HL-60/S4 (cell line): Measurements from ENCODE around the gene FLNB.

Source experiments
- in situ Hi-C: fragments of 300-500 bp; cut with MboI; formaldehyde crosslinking; loops from 2 replicates; pipeline ENCODE4 v1.14.3; 2022; ENCODE audit warnings: low sequenced_read_pairs

Gene FLNB

GRCh38 chr3:58102390-58102750 lies 94.1 kb downstream of the FLNB start:
- in situ Hi-C loops, result no loop called here

DNA sequence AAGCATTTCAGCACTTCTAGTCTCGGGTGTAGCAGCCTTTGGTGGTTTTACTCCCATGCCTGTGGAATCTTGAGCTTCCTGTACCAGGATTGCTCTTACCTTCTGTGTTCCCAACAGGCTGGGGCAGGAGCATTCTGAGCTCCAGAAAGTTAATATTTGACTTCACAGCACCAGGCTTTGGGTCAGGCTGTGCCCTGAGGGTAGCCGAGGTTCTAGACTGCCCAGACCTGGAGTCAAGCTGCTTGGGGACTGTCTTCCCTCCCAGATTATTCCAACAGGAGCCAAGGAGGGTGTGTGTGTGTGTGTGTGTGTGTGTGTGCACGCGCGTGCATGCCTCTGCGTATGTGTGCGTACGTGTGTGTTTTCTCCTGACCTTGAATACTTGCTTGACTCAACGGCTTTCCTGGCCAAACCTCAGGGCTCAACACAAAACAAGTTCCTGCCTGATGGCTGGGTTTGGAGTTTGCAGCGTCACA lies 94.8 kb downstream of the FLNB start:
- in situ Hi-C loops, result no loop called here

DNA sequence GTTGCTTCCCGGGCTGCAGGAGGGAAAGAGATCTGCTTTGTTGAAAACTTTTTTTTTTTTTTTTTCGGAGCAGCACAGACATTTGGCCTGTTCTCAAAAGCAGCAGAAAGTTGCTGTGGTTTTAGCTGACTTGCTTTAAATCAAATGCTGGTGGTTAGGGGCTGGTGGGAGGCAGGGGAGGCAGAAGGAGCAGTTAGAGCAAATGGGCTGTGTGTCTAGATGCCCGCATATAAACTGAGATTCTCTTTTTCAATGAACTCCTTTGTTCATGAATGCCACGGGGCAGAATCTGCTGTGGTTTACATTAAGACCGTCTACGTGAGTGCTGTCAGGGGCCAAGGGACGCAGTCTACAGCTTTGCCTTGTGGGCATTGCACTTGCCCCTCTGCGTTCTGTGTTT lies 95.9 kb downstream of the FLNB start:
- in situ Hi-C loops, result no loop called here

- in situ Hi-C loops, result no loop called here
Measured at GRCh38 chr3:58104712-58105111, 96.5 kb downstream of the FLNB start.

DNA sequence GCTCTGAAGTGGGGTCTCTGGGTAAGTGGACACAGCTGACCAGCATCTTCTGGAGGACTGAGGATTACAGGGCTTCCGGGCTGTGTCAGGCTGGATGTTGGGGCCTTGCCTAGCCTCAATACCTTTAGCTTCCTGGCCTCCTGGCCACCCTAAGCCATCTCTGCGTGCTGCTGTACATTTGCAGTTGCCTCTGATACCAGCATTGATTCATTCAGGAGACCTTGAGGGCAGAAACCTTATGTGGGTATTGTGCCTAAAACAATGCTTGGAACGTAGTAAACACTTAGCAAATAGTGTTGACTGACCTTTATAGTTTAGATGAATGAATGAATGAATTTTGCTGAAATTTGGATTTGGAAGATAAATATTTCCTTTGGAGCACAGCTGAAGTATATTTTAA lies 97.0 kb downstream of the FLNB start:
- in situ Hi-C loops, result no loop called here

DNA sequence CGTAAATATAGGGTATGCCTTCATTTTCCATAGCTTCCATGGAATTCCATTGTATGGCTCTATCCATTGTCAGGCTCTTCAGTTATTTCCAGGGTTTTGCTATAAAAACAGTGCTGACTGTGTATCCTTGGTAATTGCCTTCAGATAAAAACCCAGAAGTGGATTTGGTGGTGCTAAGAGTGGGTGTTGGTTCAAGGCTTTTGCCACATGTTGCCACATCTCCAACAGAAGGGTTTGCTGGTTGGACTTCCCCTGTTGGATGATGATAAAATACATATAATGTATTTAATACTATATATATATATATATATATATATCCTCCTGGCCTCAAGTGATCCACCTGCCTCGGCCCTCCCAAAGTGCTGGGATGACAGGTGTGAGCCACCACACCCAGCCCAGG lies 97.8 kb downstream of the FLNB start:
- in situ Hi-C loops, result no loop called here

DNA sequence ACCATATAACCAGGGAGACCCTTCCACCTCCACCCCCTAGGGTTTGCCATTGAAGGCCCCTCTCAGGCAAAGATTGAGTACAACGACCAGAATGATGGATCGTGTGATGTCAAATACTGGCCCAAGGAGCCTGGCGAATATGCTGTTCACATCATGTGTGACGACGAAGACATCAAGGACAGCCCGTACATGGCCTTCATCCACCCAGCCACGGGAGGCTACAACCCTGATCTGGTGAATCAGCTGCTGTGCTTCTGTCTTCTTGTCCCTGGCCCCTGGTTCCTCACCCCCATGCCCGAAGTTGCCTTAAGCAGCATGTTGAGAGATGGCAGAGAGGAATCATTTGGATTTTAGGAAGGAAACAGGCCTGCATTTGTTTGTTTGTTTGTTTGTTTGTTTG lies 98.4 kb downstream of the FLNB start:
- in situ Hi-C loops, result no loop called here

GRCh38 chr3:58107597-58107996 lies 99.4 kb downstream of the FLNB start:
- in situ Hi-C loops, result no loop called here

DNA sequence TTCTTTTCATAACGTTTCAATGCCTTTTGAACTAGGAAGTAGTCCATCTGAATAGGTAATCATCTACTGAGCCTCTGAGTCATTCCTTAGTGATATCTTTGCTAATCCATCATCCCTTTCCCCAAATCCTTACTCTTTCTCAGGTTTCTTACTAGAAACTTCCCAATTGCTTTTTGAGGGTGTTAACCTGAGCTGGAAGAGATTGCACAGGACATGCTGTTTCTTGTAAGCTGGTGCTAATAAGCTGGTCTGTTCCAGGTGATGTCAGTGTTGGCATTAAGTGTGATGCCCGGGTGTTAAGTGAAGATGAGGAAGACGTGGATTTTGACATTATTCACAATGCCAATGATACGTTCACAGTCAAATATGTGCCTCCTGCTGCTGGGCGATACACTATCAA lies 101.5 kb downstream of the FLNB start:
- in situ Hi-C loops, result no loop called here

DNA sequence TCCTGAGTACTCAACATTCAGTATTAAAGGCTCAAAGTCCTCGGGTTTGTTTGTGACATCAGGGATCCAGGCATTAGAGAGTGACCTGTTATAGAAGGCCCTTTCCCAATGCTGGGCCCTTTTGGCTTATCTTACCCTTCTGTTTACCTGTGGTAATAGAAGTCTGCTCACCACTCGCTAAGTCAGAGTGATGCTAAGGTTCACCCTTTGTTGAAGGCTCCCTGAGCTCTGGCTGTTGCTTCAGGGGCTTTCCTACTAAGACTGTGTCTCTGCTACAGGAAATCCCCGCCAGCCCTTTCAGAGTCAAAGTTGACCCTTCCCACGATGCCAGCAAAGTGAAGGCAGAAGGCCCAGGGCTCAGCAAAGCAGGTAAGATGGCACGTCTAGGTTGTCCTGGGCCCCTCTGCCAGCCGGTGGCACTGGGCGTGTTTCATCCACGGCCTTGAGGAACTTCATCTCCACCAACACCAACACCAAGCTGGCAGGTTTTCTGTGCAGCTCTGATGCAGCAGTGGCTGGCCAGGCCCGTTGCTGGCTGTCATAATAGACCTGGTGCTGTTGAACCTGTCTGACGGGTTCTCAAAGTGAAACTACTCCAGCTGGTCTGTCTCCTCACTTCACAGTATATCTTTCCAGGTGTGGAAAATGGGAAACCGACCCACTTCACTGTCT lies 103.4 kb downstream of the FLNB start:
- in situ Hi-C loops, result no loop called here

DNA sequence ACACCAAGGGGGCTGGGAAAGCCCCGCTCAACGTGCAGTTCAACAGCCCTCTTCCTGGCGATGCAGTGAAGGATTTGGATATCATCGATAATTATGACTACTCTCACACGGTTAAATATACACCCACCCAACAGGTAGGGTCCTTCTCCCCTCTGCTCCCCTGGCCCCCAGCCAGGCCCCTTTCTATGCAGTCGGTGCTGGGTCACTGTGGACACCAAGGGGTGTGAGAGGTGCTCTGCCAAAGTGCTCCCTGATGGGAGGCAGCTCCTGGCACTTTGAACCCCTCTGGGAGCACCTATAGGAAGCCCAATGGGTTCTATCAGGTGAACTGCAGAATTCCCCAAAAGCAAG lies 103.9 kb downstream of the FLNB start:
- in situ Hi-C loops, result no loop called here

- in situ Hi-C loops, result no loop called here
Measured at GRCh38 chr3:58115175-58115574, 107.0 kb downstream of the FLNB start.

DNA sequence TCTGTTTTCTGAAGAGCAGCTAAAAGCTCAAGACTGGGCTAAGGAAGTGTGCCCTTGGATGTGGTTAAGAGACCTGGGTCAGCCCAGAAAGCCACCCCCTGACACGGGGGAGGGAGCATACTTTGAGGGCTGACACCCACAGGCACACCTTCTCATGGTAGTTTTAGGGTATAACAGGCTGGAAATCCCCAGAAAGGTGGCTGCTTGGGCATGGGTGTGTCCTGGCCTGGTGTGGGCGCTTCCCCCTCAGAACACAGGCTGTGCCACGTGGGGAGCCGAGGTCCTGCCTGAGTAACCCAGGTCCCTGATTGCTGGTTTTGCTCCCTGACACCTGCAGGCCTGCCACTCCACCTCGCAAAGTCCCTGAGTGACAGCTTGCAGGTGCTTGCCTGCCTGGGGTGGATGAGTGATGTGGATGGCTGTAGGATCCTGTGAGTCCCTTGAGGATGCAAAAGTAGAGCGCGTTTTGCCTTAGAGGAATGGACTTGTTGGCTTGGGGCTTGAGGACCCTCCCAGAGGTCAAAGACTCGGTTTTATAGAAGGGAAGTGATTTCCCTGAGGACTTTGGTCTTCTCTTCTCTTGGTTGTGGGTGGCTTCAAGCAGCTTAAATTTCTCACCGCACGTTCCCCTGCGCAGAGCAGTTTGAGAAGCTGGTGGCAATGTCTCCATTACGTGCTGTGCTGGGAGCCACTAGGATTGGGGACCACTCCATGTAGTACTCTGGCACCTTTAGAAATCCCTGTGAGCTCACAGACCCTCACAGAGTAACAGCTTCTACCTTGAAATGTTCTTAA lies 108.1 kb downstream of the FLNB start:
- in situ Hi-C loops, result no loop called here

DNA sequence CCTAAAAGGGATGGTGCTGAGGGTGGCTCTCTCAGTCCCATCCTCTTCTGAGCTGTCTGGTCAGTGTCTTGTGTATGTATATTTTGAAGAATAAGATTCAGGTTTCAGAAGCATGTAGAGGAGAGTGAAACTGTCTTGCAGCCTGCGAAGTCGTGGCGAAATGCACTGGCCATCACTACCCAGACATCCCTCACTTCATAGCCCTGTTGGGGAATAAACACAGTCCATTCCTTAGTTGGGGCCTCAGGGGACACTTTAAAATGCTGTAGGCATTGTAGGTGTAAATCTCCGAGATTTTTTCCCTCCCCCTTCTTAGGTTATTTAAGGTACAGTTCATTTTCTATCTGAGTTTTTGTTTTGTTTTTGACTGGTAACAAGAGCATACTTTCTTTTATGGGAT lies 108.8 kb downstream of the FLNB start:
- in situ Hi-C loops, result no loop called here

GRCh38 chr3:58117561-58118181 lies 109.4 kb downstream of the FLNB start:
- in situ Hi-C loops, result no loop called here

DNA sequence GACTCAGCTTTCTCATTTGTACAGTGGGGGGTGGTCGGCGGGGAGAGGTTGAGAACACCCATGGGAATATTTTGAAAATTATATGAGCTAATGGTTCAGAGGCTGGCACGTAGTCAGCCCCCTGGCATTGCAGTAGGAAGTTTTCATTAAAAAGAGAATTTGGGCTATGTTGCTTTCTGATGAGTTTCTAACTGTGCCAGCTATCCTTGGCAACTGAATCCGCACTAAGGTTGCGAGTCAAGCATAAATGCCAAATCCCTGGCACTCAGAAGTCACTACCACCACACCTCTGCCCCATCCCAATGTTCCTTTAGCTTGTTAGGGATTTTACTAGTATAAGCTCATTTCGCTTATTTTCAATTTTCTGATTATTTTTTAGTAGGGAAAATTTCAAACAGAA lies 111.0 kb downstream of the FLNB start:
- in situ Hi-C loops, result no loop called here

DNA sequence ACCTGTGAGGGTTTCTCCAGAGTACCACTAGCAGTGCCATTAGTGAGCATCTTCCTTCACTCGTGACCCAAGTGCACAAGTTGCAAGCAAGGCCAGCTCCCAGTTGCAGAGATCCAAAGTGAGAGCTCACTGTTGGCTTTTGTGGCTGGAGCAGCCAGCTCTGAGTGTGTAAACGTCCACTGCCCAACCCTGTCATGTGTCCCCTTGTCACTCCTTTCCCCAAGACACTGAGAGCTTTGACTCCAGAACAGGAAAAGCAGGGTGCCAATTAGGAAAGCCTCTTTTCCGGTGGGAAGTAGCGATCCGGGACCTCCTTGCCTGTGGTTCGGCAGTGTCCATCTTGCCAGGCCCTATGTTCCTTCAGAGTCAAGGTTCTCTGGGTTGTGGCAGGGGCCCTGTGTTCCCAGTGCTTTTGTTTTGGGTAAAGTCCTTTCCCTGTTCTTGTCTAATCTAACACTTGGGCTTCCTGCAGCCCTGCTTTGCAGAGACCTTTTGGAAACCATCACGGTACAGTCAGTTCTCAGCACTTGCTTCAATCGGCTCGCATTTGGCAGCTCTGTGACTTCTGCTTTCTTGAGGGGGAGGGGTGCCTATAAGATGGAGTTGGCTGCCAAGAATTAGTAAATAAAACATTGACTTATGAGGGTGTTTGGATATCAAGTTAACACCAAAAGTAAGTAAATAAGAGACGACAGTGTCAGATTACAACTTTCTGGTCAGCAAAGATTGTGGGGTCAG lies 112.0 kb downstream of the FLNB start:
- in situ Hi-C loops, result no loop called here

DNA sequence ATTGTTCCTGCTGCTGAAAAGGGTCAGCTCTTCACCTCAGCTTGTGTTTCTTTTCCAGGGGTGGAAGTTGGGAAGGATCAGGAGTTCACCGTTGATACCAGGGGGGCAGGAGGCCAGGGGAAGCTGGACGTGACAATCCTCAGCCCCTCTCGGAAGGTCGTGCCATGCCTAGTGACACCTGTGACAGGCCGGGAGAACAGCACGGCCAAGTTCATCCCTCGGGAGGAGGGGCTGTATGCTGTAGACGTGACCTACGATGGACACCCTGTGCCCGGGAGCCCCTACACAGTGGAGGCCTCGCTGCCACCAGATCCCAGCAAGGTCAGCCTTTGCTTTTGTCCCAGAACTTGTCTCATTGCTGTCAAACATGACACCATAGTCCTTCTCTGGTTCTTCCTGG lies 113.0 kb downstream of the FLNB start:
- in situ Hi-C loops, result no loop called here

DNA sequence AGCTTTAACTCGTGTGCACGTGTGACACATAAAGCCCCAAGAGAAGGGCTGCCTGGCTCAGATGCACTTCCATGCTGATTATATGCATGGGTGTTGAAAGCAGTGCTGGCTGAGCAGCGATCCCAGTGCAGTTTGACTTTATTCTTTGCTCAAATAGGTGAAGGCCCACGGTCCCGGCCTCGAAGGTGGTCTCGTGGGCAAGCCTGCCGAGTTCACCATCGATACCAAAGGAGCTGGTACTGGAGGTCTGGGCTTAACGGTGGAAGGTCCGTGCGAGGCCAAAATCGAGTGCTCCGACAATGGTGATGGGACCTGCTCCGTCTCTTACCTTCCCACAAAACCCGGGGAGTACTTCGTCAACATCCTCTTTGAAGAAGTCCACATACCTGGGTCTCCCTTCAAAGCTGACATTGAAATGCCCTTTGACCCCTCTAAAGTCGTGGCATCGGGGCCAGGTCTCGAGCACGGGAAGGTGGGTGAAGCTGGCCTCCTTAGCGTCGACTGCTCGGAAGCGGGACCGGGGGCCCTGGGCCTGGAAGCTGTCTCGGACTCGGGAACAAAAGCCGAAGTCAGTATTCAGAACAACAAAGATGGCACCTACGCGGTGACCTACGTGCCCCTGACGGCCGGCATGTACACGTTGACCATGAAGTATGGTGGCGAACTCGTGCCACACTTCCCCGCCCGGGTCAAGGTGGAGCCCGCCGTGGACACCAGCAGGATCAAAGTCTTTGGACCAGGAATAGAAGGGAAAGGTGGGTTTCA lies 114.9 kb downstream of the FLNB start:
- in situ Hi-C loops, result no loop called here

GRCh38 chr3:58124387-58124786 lies 116.2 kb downstream of the FLNB start:
- in situ Hi-C loops, result no loop called here
